BJ (cell line): ENCODE measurements around the gene PRKD1. TPM values are rescaled to one million over a fixed set of nuclear protein-coding genes. Genes with fewer than 3 reads are reported as not detected.

Experiments
- CTCF ChIA-PET: fragments of 350-600 bp; formaldehyde crosslinking; extraction: SDS; loops from one replicate; lab custom pipeline; 2021; ENCODE audit warnings: antibody characterized with exemption, inconsistent platforms; lab: Yijun Ruan, JAX
- POLR2A ChIA-PET: fragments of 300-600 bp; sonication (Branson Sonifier 250); formaldehyde crosslinking; extraction: SDS; loops from one replicate; lab custom pipeline; 2021; ENCODE audit warnings: antibody characterized with exemption; lab: Charles Lee
- DNase-seq: peaks from one replicate; pipeline ENCODE4 v3.0.0-alpha.2; 2011; ENCODE audit warnings: low read depth
- H3K27me3 ChIP-seq: 2 replicates; pipeline ENCODE4 v1.6.0; 2011; ENCODE audit warnings: low read length; ENCODE audit not compliant: control insufficient read depth, insufficient read depth
- H3K36me3 ChIP-seq: 2 replicates; pipeline ENCODE4 v1.5.1; 2011; ENCODE audit warnings: low read length; ENCODE audit not compliant: control insufficient read depth, insufficient read depth
- H3K4me3 ChIP-seq: 2 replicates; pipeline ENCODE4 v1.5.1; 2011; ENCODE audit warnings: low read depth, mild to moderate bottlenecking, control low read depth, low read length
- CTCF ChIP-seq: IDR thresholded peaks from 2 replicates; pipeline ENCODE4 v1.5.1; 2011; ENCODE audit warnings: low read depth, mild to moderate bottlenecking, control low read depth, inconsistent platforms, low read length, moderate library complexity; ENCODE audit not compliant: insufficient read depth
- polyA plus RNA-seq: library from polyadenylated mRNA; depleted of rRNA; stranded (reverse); fragments of >200 nt; gene quantifications from 2 replicates; pipeline ENCODE4 v1.2.3, GENCODE V29; 2011
- small RNA-seq: library from RNA; depleted of rRNA; stranded (forward); fragments of <200 nt; gene quantifications from one replicate; pipeline ENCODE3, GENCODE V24; 2012; ENCODE audit warnings: low replicate concordance, low read depth; ENCODE audit not compliant: insufficient read length

The PRKD1 gene
- polyA plus RNA-seq, 1 experiment, result 19.8 TPM

GRCh38 chr14:29528889-29529288 is 398.8 kb downstream of the PRKD1 start:
- no peak for DNase-seq
- TF ChIP-seq CTCF, result no peak
- Histone ChIP-seq H3K36me3 (no peaks in the 10 kb centered on the region), H3K27me3 (no peaks in the 10 kb centered on the region; the same call in 1 of the 2 replicates), H3K4me3 (no peak overlapping the region)
- ChIA-PET CTCF (interaction anchor here (0.9 to 2.8 kb wide), 6 partner anchors 694 to 782 kb away, joined by 3 to 8 read pairs (median 4); no protein-coding TSS in a partner anchor), POLR2A (no interaction called here)

GRCh38 chr14:29527286-29527685 is 400.4 kb downstream of the PRKD1 start:
- H3K36me3 ChIP-seq, result no peaks in the 10 kb centered on the region
- ChIA-PET CTCF (interaction anchor here (0.6 to 2.8 kb wide), 4 partner anchors 8 to 777 kb away, joined by 3 to 8 read pairs (median 4); no protein-coding TSS in a partner anchor), POLR2A (no interaction called here)
- no peak for DNase-seq
- no peak overlapping the region for H3K4me3 ChIP-seq
- no peak for TF ChIP-seq CTCF
- H3K27me3 ChIP-seq, result no peaks in the 10 kb centered on the region; the same call in 1 of the 2 replicates

Small RNA genes within 50 kb of the gene (small RNA-seq; reads per million reads assigned to genes)
- not detected for gene RNU6-1234P
